IPS-20b (cell line): ENCODE measurements around the gene SIX1.

Experiments
- H3K27ac ChIP-seq: one replicate; pipeline ENCODE4 v1.5.1; 2013; ENCODE audit warnings: low read length
- H3K27me3 ChIP-seq: 2 replicates; pipeline ENCODE4 v1.6.1; 2013; ENCODE audit warnings: mild to moderate bottlenecking, low read length, inconsistent platforms; ENCODE audit not compliant: insufficient read depth
- H3K36me3 ChIP-seq: 2 replicates; pipeline ENCODE4 v1.6.1; 2013; ENCODE audit warnings: low read depth, mild to moderate bottlenecking, inconsistent platforms, low read length, moderate library complexity; ENCODE audit not compliant: insufficient read depth
- H3K4me1 ChIP-seq: 2 replicates; pipeline ENCODE4 v1.6.1; 2013; ENCODE audit warnings: mild to moderate bottlenecking, control low read depth, inconsistent platforms, low read length, moderate library complexity; ENCODE audit not compliant: insufficient read depth
- H3K4me3 ChIP-seq: 2 replicates; pipeline ENCODE4 v1.5.1; 2013; ENCODE audit warnings: mild to moderate bottlenecking, low read length, inconsistent platforms
- H3K9ac ChIP-seq: 2 replicates; pipeline ENCODE4 v1.6.1; 2013; ENCODE audit warnings: low read depth, mild to moderate bottlenecking, inconsistent platforms, low read length, moderate library complexity
- H3K9me3 ChIP-seq: 2 replicates; pipeline ENCODE4 v1.6.1; 2013; ENCODE audit warnings: mild to moderate bottlenecking, low read depth, low read length, inconsistent platforms; ENCODE audit not compliant: insufficient read depth

The SIX1 gene

DNA sequence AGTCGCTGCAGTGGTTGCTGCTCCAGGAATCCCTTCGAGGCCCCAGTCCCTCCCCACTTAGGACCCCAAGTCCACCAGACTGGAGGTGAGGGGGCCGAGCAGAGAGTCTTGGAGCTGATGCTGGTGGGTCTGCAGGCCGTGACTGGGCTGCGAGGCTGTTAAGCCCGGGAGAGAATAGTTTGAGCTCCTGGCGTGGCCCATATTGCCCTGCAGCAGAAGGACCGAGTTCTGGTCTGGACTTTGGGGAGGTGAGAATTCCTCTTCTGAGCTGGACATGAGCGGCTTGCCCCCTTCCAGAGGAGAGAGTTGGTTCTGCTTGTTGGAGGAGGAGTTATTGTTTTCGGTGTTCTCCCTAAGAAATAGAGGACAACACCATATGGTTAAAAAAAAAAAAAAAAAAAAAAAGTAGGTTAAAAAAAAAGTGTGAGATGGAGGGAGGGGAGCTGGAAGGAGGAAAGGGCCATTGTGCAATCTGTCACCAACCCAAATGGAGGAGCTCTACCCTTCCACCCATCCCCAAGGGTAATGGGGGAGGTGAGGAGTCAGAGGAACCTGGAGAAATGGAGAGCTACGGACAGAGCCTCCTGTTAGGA, 3.0 kb downstream of the SIX1 start:
- Histone ChIP-seq H3K9ac (no peak overlapping the region), H3K27me3 (peaks cover 100% of the 10 kb centered on the region), H3K9me3 (no peaks in the 10 kb centered on the region; the same call in 1 of the 2 replicates), H3K4me3 (0 out of 2 replicates have a peak overlapping the region, but pooled peaks have one; percentile 9), H3K4me1 (peaks cover 19% of the 10 kb centered on the region), H3K36me3 (no peaks in the 10 kb centered on the region), H3K27ac (no peak overlapping the region)

DNA sequence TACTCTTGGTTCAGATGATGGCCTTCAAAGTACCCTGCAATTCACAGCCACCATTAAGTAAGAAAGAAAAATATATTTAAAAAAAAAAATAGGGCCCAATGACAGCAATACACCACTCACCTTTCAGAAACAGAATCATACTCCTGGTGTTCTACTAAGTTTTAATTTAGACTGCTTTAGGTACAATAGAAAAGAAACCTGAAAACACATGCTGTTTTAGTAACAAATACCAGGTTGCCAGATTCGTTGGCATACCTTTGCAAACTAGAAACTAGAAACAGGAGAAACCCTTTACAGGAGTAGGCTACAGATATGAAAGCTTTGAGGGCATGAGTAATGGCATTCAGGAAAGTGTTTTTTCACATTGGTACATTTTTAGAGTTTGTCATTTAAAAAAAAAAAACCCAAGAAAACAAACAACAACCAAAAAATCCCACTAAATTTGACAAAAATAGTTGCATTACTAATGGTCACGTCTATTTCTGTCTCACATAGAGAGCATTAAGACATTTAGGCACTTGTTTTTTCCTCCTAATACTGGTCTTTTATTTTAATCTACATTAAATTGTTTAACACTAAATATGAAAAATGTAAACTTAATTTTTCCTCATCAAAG, 4.0 kb downstream of the SIX1 start:
- peaks cover 23% of the 10 kb centered on the region for H3K4me1 ChIP-seq
- H3K36me3 ChIP-seq: no peaks in the 10 kb centered on the region
- no peak overlapping the region for H3K27ac ChIP-seq
- peaks cover 100% of the 10 kb centered on the region for H3K27me3 ChIP-seq
- H3K9me3 ChIP-seq: no peaks in the 10 kb centered on the region; the same call in 1 of the 2 replicates
- H3K9ac ChIP-seq: no peak overlapping the region
- H3K4me3 ChIP-seq: no peak overlapping the region

DNA sequence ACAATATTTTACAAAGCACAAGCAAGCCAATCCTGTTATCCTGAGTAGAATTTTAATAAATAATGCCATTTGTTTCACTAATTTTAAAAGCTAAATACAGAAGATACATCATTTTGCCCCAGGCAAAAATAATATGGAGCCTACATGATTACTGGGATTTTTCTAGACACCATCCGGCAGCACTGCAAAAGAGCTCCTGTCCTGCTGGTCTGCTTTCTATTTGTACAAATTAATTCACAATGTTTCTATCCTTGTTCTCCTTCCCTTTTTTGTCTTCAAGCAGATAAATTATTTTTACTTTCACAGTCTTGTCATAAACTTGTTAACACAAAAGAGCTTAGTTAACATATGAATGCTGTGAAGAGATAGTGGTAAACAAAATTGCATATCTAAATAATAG, 4.6 kb downstream of the SIX1 start:
- H3K36me3 ChIP-seq: no peaks in the 10 kb centered on the region
- H3K9ac ChIP-seq: no peak overlapping the region
- H3K4me3 ChIP-seq: no peak overlapping the region
- no peak overlapping the region for H3K27ac ChIP-seq
- H3K9me3 ChIP-seq: no peaks in the 10 kb centered on the region; the same call in 1 of the 2 replicates
- H3K4me1 ChIP-seq: peaks cover 22% of the 10 kb centered on the region; the same call in 1 of the 2 replicates
- H3K27me3 ChIP-seq: peaks cover 100% of the 10 kb centered on the region

DNA sequence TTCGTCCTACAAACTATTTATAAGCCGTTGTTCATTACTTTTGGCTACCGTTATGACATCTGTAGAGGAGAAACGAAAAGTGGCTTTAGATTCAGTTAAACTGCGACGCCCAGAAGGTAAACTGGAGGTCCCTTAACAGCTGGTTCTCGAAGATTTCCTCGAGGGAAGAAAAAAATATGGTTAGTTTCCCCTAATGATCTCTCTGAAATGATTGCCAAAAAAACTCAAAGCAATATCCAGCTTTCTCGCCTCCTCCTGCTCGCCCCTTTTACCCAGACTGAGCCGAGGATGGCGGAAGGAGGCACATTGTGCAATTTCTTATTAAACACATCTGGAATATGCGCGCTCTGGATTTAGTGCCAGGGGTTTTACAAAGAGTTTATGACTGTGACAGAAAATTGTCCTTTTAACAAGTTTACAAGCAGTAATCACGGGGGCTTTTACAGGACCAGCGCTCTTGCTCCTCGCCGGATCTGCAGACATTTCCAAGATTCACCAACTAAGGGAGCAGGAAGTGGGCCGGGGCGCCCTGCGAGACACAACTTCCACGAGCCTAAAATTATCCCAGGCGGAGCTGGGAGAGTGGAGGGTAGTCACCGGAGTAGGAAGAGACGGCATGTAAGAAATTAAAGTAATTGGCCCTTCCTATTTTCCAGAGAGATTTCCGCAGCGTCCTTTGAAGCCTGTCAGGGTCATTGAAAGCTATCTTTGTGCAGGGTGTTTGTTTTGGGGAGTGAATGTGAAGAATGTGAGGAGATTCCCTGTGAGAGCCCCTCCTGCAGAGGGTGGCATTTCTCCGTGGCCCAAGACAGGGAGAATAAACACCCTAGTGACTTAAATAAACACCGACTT, 5.6 kb downstream of the SIX1 start:
- H3K36me3 ChIP-seq: no peaks in the 10 kb centered on the region
- H3K9ac ChIP-seq: no peak overlapping the region
- H3K4me3 ChIP-seq: no peak overlapping the region
- peaks cover 100% of the 10 kb centered on the region for H3K27me3 ChIP-seq
- no peak overlapping the region for H3K27ac ChIP-seq
- no peaks in the 10 kb centered on the region; the same call in 1 of the 2 replicates for H3K9me3 ChIP-seq
- H3K4me1 ChIP-seq: peaks cover 22% of the 10 kb centered on the region; the same call in 1 of the 2 replicates

DNA sequence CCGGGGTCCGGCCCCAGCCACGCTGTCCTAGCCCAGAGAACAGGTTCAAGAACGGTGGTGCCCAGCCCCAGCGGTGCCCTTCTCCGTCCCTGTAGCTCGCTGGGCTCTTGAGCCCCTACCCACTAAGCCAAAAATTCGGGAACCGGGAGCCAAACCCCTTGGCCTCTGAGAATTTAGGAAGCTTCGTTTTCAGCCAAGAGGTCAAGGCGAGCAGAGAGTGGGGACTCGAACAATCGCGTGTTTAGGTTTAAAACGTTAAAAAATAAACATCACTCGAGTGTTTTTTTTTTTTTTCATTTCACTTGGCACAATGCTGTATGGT, 6.2 kb downstream of the SIX1 start:
- Histone ChIP-seq H3K9ac (no peak overlapping the region), H3K36me3 (no peaks in the 10 kb centered on the region), H3K9me3 (no peaks in the 10 kb centered on the region; the same call in 1 of the 2 replicates), H3K27ac (no peak overlapping the region), H3K27me3 (peaks cover 100% of the 10 kb centered on the region), H3K4me1 (peaks cover 27% of the 10 kb centered on the region; the same call in 1 of the 2 replicates), H3K4me3 (no peak overlapping the region)

DNA sequence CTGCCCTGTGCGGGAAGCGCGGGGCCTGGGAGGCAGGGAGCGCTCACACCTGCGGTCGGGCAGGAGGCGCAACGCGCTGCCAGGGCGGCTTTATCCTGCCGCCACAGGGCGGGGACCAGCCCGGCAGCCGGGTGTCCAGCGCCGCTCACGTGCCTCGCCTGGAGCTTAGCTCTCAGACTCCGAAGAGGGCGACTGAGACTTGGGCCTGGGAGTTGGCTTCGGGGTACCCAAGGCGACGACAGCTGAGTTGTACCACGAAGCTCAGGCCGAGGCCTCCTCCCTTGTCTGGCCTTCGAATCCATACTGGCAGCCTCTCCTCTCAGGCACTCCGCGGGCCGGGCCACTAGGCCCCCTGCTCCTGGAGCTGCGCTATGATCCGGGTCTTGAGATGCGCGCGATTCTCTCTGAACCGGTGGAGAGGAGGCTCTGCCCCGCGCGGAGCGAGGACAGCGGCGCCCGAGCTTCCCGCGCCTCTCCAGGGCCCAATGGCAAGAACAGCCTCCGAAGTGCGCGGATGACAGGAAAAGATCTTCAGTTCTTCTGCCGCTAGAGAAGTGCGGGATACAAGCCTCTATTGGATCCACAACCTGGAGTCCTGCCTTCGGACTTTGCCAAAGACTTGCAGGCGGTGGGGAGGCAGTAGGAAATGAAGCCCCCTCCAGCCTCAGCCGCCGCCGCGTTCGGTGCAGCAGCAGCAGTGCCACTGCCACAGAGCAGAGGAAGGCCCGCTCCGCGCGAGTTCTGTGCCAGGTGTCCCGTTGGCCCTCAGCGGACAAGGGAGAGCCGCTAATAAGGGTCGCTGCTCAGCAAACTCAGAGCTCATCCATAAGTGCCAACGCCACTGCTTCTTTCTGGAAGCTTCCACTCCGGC, 6.8 kb downstream of the SIX1 start:
- Histone ChIP-seq H3K9me3 (no peaks in the 10 kb centered on the region; the same call in 1 of the 2 replicates), H3K27me3 (peaks cover 100% of the 10 kb centered on the region), H3K36me3 (no peaks in the 10 kb centered on the region), H3K4me1 (peaks cover 28% of the 10 kb centered on the region; the same call in 1 of the 2 replicates), H3K9ac (no peak overlapping the region), H3K27ac (no peak overlapping the region), H3K4me3 (peak overlapping the region; percentile 15; the same call in 1 of the 2 replicates)

DNA sequence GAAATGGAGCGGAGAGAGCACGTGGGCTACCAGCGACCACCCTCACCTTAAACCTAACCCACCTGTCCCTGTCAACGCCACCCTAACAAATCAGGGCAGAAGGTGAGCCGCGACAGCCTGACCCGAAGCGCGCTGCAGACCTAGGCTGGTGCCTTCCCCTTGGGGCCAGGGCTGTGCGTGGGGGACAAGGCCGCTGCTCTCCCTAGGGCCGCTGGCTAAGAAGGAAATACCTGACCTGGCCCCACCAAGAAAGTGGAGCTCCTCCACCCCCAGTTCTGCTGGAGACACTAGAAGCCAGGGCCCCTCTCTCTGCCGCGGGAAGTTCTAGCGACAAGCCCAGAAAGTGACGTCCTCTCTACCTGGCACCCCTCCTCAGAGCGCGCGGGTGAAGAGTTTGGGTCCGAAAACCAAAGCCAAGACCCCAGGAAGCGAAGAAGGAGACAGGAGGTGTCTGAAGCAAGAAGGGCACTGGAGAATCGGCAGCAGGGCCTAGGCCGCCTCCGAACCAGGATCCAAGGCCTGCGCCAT, 7.5 kb downstream of the SIX1 start:
- no peak overlapping the region for H3K9ac ChIP-seq
- peaks cover 100% of the 10 kb centered on the region for H3K27me3 ChIP-seq
- no peaks in the 10 kb centered on the region for H3K36me3 ChIP-seq
- peak overlapping the region; percentile 15; the same call in 1 of the 2 replicates for H3K4me3 ChIP-seq
- no peaks in the 10 kb centered on the region; the same call in 1 of the 2 replicates for H3K9me3 ChIP-seq
- H3K4me1 ChIP-seq: peaks cover 28% of the 10 kb centered on the region; the same call in 1 of the 2 replicates
- no peak overlapping the region for H3K27ac ChIP-seq

DNA sequence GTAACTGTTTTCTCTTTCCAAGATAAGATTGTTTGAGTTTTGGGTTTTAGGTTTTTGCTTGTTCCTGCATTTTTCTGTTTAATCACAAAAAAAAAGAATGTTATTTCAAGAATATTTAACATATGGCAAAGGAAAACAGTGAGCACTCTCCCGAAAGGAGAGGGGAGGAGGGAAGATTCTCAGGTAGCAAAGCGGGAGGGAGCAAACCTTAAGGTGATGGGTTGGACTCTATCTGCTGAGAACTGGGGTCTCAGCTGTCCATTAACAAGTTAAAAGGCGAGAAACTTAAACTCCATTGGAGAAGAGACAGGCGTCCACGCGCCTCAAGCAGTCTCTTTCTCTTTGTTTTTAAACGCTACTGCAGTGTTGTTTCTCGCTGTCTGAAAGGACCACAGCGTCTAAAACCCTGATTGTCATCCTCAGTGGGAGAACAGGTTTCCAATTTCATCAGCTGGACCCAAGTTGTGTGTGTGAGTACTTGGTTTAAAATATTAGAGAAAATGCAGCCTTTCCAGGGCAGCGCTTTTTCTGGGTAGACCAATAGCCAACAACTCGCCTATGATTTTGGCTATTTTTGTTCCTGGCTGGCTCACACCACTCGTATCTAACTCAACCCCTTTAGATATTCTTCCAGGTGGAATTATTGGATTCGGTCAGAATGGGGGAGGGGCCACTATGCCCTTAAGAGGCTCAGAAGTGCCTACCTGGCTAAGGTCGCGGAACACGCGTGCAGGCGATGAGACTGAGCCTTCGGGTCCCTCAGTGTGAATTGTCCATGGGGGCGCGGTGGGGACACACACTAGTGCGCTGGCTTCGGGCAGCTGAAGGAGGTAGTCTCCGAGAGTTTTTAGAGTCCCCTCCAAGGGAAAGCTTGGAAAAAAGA, 8.2 kb downstream of the SIX1 start:
- H3K9ac ChIP-seq: no peak overlapping the region
- H3K9me3 ChIP-seq: no peaks in the 10 kb centered on the region; the same call in 1 of the 2 replicates
- no peak overlapping the region for H3K27ac ChIP-seq
- no peaks in the 10 kb centered on the region for H3K36me3 ChIP-seq
- H3K4me3 ChIP-seq: peak overlapping the region; percentile 15
- peaks cover 100% of the 10 kb centered on the region for H3K27me3 ChIP-seq
- peaks cover 28% of the 10 kb centered on the region; the same call in 1 of the 2 replicates for H3K4me1 ChIP-seq

DNA sequence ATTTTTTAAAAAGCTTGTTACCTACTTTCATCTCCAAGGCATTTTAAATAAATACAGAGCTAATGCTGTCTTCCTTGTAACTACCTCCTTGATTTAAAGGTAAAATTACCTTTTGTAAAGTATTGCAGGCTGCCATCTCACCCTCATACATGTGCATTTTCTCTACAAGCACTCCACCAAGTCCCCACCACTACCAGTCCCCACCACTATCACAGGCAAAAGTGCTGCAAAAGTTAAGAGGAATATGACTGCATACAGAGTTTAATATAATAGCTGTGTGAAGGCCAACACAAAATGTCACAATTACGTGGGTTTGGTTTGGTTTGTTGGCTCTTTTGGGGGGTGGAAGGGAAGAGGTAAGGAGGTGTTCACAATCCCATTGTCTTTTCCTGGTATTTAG, 9.6 kb downstream of the SIX1 start:
- Histone ChIP-seq H3K4me1 (peaks cover 28% of the 10 kb centered on the region; the same call in 1 of the 2 replicates), H3K36me3 (no peaks in the 10 kb centered on the region), H3K9me3 (no peaks in the 10 kb centered on the region; the same call in 1 of the 2 replicates), H3K27ac (no peak overlapping the region), H3K4me3 (no peak overlapping the region), H3K27me3 (peaks cover 97% of the 10 kb centered on the region), H3K9ac (no peak overlapping the region)
